ENCODE measurements around the gene PRUNE2.

GRCh38 chr9:76799473-76799872 lies 106.4 kb downstream of the PRUNE2 start:
- no peak for TF ChIP-seq SIRT6 (IDR thresholded peaks at IDR 0.05; ENCODE audit: low read depth, low read length)
- no peak for TF ChIP-seq MEF2D (tag; conservative IDR thresholded peaks at IDR 0.05; ENCODE audit: low read depth)
- TF ChIP-seq ZNF165 (CRISPR knock-in tag; IDR thresholded peaks at IDR 0.05; ENCODE audit: borderline replicate concordance): no peak
- TF ChIP-seq NR1H2 (CRISPR knock-in tag; IDR thresholded peaks at IDR 0.05): no peak
- TF ChIP-seq CHD2 (IDR thresholded peaks at IDR 0.05; ENCODE audit: low read depth, low read length): no peak
- TF ChIP-seq TRIM28 (IDR thresholded peaks at IDR 0.05): no peak
- TF ChIP-seq NBN (IDR thresholded peaks at IDR 0.05; ENCODE audit: low read depth): no peak
- no peak for TF ChIP-seq MTA2 (IDR thresholded peaks at IDR 0.05; ENCODE audit: low read depth)
- no peak for TF ChIP-seq CBX2 (IDR thresholded peaks at IDR 0.05; ENCODE audit: insufficient read depth, low read length, poor library complexity, severe bottlenecking)
- TF ChIP-seq, protein P1, sequence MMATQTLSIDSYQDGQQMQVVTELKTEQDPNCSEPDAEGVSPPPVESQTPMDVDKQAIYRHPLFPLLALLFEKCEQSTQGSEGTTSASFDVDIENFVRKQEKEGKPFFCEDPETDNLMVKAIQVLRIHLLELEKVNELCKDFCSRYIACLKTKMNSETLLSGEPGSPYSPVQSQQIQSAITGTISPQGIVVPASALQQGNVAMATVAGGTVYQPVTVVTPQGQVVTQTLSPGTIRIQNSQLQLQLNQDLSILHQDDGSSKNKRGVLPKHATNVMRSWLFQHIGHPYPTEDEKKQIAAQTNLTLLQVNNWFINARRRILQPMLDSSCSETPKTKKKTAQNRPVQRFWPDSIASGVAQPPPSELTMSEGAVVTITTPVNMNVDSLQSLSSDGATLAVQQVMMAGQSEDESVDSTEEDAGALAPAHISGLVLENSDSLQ (IDR thresholded peaks at IDR 0.05): no peak
- no peak for TF ChIP-seq SNRNP70 (optimal IDR thresholded peaks at IDR 0.05; ENCODE audit: low read depth, low read length)
- TF ChIP-seq GTF2F1 (IDR thresholded peaks at IDR 0.05; ENCODE audit: low read depth, low read length): no peak

Data from K562 (cell line).